COLO668 (cell line): ENCODE measurements around the gene ILKAP.

Source experiments
- DNase-seq: peaks from one replicate; lab custom pipeline; 2025; ENCODE audit not compliant: unreplicated experiment; lab: John Stamatoyannopoulos, UW

ILKAP gene

DNA sequence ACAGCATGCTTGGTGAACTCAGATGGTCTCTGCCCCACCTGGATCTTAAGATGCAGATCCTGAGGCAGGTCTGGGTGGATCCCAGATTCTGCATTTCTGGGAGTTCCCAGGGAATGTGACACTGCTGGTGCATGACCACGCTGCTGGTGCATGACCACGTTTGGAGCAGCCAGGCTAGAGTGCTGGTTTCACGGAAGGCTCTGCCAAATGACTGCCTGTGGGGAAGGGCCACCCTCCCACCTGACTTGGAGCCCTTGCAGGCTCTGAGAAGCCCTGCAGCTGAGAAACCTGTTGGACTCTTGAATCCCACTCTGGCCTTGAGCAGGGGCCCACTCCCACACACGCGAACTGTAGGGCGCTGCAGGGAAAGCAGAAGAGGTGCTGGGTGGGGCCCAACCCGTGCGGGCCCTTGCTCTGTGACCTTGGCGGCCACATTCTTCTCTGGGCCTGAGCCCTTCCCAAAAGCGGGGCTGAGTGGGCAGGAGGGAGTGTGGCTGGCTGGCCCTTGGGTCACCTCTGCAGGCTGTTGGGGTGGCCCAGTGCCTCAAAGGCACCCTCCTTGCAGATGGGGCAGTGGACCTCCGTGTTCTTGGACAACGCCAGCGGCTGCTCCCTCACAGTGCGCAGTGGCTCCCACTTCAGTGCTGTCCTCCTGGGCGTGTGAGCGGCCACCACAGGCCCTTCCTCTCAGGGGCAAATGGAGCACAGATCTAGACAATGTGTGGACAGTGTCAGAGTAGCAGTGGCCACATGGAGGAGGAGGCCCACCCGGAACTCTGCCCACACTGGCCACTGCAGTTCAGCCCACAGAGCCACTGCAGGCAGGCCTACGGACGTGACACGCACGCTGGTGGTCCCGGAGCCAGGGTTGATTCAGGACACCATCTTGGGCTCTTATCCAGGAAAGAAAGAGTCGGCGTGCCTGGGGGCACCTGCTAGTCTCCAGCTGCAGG is 36.8 kb downstream of the ILKAP start:
- DNase-seq, result no peak

DNA sequence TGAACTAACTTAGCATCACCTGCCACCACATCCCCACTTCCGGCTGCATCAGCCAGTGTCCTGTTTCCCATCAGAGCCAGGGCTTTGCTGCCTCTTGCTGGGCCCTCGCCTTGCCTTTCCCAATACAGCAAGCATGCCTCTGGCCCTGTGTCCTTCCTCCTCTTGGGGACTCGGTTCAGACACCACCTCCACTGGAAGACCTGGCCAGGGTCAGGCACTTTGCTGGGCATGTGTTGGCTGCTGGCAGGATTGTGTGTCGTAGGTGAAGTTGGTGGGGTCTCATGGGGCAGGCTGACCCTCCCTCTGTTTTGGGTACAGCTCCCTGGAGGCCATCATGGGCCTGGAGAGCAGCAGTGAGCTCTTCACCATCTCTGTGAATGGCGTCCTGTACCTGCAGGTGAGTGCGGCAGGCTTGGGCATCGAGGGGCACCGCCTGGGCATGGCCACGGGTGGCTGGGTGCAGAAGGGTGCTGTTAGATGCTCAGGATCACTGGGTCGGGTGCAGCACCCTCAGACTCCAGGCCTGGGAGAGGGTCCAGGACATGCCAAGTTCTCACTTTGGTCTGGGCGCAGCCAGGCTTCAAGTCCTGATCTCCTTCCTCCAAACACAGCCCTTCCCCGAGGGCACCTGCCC is 38.1 kb downstream of the ILKAP start:
- no peak for DNase-seq

DNA sequence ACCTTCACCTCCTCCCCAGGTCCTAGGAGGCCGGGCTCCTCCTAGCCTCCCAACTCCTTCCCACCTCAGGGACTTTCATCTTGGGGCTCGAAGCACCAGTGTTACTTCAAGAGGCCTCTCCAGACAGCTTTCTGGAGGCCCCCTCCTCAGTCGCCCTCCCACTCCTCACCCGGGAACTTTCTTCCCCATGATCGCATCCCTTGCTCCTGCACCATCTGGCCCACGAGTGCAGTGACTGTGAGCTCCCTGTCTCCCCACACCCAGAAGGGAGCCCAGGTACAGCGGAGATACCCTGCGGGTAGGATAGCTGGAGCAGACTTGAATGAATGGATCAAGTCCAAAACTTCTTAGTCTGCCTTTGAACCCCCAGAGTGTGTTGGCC is 38.6 kb downstream of the ILKAP start:
- no peak for DNase-seq

GRCh38 chr2:238163481-238164198 is 39.9 kb downstream of the ILKAP start:
- DNase-seq, result no peak

DNA sequence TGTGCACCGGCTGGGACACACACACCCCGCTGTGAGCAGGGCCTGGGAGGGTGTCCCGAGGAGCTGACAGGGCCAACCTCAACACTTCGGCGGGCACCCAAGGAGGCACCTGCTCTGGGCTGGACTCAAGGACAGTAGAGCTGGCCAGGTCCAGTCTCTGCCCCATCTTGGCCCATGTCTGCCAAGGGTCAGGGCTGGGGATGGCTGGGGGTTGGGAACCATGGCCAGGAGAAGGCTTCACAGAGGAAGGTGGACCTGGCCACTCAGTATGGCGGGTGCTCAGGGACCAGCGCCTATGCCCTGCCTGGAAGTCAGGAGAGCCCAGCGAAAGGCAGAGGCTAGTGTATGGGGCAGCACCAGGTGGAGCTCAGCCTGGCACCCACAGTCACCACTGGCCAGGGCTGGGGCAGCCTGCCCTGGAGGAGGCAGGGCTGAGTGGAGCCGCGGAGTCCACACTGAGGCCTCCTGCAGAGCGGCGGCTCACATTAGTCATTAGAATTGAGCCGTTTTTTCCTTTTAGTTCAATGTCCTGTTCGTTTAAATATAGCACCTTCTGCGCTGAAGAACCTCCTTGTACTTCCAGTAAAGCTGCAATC is 40.6 kb downstream of the ILKAP start:
- no peak for DNase-seq

DNA sequence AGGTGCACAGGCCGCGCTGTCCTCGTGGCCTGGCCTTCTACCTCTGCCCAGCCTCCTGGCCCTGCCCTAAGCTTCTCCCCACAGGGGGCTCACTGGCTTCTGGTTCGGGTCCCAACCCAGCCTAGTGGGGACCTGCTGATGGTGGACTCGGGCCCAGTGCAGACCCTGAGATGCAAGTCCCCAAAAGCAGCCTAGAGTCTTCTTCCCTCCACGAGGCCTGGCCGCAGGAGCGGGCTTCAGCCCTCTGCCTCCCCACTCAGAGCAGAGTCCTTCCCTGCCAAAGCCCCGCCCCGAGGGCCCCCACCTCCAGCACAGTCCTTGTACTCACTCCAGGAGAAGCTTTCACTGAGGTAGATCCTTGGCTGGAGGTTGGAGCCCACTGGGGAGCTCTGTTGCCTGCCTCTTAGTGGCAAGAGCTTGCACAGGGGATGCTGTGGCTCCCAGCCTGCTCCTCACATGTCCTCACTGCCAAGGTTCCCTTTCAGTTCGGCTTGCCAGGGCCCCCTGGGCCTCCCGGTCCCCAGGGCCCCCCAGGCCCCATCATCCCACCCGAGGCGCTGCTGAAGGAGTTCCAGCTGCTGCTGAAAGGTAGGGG is 41.1 kb downstream of the ILKAP start:
- DNase-seq, result no peak

- DNase-seq, result no peak
Observed at GRCh38 chr2:238161291-238162051, 42.0 kb downstream of the ILKAP start.

GRCh38 chr2:238160206-238161129 is 43.0 kb downstream of the ILKAP start:
- DNase-seq, result no peak

DNA sequence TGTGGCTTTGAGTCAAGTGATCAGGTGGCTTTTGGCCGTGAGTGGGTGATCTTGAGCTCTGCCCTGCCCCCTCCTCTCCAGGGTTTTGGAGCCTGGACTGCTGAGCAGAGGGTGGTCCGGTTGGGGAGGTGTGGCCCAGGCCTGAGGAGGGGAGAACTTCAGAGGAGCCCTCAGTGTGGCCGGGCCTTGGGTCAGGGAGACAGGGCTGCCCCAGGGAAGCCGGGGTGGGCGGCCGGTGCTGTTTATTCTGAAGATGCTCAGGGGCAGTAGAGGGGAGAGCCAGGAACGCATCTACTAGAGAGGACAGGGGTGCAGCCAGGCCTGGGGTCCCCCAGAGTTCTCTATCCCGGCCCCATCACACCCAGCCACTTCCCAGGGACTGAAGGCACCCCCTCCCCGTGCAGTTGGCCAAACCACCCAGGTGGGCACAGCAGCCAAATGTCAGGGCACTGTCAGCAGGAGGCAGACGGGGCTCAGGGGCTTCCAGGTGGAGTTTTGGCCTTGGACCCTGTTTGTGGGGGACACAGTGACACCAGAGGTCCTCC is 43.8 kb downstream of the ILKAP start:
- DNase-seq, result no peak

DNA sequence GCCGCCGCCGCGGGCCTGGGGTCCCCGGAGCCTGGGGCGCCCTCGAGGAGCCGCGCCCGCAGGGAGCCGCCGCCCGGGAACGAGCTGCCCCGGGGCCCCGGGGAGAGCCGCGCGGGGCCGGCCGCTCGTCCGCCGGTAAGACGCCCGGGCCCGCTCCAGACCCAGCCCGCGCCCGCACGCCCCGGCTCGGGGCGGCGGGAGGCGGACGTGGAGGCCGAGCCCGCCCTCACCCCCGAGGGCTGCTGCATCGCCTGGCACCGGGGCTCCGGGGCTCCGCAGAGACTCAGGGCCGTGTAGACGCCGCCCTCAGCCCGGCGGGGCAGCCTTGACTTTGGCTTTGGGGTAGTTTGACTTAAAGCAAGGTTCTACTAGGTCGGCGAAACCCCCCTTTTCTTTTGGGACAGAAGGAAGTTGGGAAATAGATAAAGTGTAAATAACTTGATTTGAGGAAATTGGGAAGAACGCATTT is 44.4 kb downstream of the ILKAP start:
- DNase-seq, result peak; percentile 60

- DNase-seq, result peak; percentile 83
Observed at GRCh38 chr2:238158509-238159070, 44.9 kb downstream of the ILKAP start, which contains the start of gene ERFE. ERFE (plus strand) TSS chr2:238158970; CDS start chr2:238159008, 38 bp downstream.

GRCh38 chr2:238158018-238158508 is 45.4 kb downstream of the ILKAP start:
- DNase-seq, result peak; percentile 78

DNA sequence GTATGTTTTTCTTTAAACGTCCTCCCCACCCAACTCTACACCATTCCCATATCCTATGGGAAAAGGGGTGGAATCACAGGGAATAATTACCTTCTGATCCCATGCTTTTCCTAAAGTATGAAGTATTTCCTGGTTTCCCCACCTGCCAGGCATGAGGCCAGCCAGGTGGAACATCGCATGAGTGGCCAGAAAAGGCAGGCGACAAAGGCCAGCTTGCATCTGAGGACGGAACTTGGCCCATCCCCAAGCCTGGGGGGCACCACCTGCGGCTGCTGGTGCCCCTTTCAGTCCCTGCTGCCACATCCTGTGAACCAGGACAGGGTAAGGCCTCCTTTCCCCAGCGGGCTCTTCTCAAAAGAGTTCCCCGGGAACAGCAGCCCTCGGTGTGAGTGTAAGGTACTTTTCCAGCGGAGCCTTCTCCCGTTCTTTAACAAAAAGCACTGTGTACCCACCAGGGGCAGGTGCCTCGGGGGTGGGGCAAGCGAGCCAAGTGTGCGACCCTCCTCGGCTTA is 45.9 kb downstream of the ILKAP start:
- peak; percentile 90 for DNase-seq

DNA sequence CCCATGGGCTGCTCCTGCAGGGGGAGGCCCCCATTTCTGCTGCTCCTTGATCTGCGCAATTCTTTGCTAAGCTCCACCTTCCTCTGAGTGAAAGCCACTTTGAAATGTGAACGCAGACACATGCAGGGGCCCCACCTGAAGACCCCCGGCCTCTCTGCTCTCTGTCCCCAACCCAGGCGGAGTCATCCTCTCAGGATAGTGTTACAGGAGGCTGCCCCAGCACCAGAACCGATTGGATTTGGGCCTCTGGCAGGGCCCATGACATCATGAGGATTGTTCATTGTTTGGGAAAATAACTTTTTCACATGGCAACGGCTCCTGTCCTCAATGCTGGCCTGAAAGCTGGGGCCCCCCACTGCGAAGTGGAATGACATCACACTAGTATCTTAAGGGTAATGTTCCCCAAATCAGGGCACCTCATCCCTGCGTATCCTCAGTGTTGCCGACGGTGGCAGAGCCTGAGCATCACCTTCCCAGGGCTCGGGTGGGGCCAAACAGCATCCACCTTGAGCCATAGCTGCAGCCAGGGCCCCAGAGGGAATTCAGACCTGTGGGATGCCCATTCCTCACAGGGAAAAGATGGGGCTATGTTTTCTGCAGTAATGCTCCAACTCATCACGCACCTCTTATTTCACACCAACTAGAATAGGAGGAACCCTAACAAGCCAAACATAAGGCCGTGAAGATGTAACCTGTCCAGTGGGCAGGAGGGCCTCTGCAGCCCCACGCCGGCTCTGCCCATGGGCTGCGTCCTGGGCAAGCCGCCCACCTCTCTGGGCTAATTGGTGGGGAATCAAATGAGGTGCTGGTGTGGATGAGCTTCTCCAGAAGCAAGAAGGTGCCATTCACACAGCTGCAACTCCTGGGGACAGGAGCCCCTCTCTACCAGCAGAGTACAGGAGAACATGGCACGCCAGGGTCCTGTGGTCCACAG is 47.5 kb downstream of the ILKAP start:
- DNase-seq, result no peak

GRCh38 chr2:238155051-238155760 is 48.3 kb downstream of the ILKAP start:
- DNase-seq, result peak; percentile 35

DNA sequence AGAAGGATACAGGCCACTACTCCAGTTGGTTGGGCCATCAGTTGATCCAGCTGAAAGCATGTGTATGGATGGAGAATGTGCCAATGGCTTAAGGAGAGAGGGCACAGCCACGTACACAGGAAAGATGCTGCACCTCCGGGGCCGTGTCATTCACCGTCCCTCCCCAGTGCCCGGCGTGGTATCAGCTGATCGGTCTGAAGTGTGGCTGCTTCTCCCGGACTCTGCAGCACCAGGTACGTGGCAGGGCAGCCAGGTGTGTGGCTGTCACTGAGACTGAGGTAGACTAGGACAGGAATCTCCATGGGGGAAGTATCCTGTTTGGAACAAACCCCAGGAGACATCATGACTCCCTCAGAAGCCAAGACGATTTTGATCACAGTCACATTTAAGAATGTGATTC is 48.9 kb downstream of the ILKAP start:
- DNase-seq, result no peak
